ENCODE data around the gene SSBP4. TPM values are rescaled to one million over a fixed set of nuclear protein-coding genes. Genes with fewer than 3 reads are reported as not detected.

SSBP4 gene
- total RNA-seq, 1 donor from 2014 or later = 24.8 TPM

DNA sequence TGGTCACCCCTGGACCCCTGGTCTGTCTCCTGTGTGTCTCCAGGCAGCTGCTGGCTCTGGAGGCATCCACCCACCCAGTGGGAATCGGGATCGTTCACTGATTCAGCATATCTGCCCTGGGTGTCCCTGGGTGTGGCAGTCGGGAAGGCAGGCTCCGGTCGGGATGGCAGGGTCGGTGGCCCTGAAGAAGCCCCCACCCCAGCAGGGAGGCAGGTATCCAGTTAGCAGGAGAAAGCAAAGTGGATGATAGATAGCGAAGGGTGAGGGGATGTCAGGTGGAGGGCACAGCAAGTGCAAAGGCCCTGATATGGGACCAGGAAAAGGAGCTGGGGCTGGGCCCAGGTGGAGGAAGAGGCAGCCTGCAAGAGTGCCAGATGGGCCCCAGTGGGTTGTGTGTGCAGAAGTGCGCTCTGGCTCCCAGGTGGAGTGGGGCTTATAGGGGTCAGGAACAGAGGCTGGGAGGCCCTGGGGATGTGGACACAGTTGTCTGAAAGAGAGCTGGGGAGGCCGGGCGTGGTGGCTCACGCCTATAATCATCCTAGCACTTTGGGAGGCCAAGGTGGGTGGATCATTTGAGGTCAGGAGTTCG, 2.3 kb downstream of the SSBP4 start:
- no peak for DNase-seq

DNA sequence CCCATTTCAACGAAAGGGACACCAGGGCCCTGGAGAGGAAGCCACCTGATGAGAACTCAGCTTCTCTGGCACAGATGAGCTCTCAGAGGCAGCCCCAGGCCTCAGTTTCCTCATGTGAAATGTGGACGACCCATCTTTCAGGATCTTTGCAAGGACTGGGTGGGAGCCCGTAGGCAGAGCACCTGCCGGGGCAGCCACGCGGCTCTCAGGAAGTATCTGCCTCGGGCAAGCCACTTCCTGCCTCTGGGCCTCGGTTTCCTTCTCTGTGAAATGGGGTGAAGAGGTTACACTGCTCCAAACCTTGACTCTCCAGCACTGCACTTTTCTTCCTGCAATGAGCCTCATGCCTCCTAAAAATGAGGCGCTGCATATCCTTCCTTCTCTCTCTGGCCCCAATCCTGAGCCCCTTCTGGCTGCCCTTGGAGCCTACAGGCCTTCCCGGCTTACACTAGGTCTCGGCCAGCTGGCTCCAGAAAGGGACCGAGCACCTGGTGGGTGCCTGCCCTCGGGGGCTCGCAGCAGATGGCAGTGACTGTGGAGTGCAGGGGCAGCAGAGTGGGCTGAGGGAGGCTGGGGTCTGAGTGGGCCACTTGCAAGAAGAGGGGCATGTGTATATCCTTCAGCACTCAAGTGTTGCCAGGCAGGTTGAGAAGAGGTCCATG, 3.5 kb downstream of the SSBP4 start:
- no peak for DNase-seq

DNA sequence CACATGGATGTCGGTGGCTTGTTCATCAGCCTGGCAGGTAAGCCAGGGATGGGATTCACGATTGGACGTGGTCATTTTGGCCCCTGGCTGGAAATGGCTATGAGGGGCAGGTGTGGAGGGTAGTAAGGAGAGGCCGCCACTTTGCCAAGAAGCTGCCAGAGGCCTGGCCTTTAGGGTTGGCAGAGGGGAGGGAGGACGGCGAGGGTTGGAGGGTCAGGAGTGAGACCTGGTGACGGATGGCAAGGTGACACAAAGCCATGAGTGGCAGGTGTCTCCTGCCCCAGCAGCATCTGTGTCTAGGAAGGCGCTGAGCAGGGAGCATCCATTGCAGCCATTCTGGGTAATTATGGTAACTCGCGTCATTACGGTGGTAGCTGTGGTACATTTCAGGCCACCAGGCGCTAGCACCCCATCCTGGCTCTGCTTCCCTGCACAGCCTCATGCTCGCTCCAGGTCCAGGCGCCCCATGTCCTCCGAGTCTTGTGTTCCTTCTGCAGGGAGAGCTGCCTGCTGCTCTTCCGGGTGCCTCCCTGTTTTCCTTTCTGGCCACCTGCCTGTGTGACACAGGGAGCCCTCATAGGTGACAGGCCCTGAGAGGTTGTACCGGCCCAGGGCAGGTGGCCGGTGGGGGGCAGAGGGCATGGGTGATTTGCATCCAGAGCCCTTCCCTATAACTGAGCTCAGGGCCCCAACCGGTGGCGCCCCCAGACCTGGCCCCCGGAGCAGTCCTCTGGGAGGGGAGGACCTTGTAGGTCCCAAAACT, 4.2 kb downstream of the SSBP4 start:
- no peak for DNase-seq

DNA sequence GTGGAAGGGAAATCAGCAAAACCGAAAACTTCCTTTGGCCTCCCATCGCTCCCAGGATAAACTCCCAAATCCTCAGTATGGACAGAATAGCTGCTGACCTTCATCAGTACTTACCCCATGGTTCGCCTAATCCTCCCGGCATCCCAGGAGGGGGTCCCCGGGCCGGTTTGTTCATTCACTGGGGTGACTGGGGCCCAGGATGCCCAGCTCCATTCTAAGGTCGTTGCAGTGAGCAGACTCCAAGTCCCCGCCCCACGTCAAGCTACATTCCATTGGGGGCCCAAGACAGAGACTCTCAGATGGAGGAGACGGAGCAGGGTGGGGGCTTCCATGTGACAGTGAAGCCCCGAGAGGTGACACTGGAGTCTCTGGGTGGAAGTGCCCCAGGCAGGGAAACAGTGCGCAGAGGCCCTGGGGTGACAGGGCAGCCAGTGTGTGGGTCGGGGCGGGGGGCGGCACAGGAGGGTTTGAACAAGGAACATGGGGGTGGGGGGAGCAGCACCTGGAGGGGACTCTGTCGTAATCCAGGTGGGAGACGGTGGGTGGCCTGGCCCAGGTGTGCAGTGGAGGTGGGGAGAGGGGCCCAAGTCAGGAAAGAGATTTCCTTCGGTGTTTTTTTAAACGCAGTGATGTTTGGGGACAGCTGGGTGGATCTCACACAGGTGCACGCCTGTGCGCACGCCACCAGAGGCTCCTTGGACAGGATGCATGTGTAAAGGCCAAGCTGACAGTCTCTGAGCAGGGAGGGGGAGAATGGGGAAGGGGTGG, 5.1 kb downstream of the SSBP4 start:
- DNase-seq = no peak

DNA sequence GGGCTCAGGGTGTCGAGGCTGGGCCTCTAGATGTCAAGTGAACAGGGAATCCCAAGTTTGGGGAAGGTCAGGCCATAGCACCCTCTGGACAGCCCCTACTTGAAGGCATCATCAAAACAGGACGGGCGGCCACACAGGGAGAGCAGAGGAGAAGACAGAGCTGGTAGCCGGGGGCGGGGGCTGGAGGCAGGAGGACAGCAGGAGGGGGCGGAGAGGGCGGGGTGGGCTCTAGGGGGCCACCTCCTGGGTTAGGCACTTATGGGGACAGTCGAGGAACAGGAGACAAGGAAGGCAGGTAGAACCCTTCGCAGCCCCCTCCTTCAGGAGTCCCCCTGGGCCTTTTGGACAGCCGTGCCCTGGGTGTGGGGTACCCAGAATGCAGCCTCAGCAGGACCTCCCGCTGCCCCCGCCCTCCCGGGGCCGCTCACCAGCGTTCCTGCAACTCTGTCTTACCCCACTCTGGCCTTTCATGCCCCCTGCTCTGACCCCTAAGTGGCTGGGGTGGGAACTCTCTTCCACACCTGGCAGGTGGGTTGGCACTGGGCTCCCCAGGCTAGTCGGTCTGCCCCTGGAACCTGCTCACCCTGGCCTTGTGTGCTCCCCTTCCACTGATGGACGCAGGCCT, 5.8 kb downstream of the SSBP4 start:
- no peak for DNase-seq

DNA sequence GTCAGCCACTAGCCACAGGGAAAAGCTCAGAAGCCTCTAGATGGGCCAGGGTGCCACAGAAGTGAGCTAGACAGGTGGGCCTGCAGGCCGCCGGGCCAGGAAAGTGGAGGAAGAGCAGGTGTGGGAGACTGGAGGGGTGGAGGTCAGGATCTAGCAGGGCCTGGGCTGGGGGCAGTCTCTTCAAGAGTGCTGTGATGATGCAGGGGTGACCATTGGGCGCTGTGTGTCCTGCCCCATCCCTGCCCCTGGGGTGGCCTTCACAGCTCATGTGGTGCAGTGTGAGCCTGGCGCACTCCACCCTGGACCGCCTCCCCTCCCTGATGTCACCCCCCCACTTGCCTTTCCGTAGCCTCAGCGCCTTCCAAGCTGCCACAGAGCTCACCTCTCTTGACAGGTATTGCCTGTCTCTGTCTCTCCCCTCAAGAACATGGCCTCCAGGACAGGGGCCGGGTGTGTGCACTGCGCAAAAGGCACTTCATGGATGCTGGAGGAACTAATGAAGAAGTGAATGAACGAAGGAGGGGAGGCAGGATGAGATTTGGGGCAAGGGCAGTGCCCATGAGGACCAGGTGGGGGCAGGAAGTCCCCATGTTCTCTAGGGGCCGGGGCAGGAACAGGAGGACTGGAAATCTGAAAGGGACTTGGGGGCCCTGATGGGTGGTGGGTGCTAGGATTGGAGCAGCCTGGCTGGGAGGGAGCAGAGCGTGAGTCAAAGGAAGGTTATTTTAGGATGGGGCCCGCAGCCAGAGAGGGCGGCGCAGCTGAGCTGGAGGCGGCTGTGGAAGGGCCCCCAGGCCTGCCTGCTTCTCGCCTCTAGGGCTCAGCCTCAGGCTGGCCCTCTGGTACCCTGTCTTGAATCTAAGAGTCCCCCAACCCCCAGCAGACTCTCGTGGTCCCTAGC, 6.6 kb downstream of the SSBP4 start:
- no peak for DNase-seq

DNA sequence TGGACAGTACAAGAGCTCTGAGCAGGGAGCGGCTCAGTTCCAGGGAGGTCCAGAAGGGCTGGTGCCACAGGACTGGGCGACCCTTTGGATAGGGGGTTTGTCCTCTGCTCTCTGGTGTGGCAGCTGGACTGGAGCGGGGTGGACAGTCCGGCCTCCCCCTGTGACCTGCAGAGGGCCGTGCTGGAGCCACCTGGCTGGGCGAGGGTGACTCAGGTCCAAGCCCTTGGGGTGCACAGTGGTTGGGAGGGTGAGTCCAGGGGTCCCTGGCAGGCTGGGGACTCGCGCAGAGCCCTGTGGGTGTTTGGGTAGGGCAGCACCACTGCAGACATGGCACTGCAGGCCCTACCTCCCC, 7.2 kb downstream of the SSBP4 start:
- no peak for DNase-seq

DNA sequence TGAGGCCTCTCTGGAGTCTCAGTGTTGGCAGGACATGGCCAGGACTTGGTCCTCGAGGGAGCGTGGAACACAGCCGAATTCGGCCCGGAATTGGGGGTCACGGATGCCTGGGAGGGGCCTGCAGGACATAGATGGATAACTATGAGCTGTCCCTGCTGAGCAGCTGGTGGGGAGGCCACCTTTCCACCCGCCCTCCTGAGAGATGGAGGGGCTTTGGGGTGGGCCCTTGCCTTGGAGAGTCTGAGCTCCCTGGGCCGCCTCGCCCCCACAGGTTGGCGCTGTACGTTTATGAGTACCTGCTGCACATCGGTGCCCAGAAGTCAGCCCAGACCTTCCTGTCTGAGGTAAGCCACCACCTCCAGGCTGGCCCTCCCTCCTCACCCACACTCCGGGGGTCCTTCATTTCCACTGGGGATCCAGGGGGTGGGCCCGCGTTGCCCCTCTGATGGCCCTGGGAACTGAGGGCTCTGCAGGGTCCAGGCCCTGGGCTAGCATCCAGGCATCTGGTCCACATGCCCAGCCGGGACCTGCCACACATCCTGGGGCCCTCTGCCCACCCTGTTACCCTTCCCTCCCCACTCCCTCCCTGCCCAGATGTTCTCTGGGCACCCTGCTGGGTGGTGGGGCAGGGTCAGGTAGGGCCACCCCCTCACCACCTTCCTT, 8.0 kb downstream of the SSBP4 start:
- DNase-seq = no peak

DNA sequence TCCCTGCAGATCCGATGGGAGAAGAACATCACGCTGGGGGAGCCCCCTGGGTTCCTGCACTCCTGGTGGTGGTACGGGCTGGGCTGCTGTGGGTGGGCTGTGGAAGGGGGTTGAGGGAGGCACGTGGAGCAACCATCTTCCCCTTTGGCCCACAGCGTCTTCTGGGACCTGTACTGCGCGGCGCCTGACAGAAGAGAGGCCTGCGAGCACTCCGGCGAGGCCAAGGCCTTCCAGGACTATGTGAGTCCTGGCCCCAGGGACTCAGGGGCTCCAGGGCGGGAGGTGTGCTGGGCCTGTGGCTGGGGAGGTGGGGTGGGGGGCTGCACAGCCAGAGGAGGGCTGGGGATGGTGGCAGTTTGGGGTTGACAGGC, 8.5 kb downstream of the SSBP4 start:
- no peak for DNase-seq

DNA sequence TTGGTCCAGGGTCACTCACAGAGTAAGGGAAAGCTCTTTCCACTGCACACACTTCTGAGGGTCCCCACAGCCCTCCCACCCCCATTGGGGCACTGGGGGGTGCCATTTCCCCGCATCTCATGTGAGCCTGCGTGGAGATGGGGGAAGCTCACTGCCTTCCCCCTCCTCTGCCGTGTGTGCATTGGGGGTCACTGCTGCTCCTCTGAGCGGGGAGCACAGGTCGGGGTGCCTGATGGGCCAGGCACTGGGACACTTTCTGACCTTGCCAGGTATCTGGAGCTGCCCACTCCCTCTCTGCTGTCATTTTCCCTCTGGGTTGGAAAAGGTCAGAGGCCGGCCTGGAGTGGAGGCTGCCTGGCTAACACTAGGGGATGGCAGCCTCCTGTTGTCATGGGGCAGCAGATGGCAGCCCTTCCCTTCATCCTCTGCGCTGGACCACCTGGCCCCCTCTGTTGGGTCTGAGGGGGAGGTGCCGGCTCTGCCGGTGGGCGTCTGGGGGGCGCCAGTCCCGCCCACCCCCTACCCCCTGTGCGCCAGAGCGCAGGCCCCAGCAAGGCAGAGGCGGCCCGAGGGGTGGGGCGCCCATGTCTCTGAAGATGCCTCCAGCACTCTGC, 9.1 kb downstream of the SSBP4 start:
- DNase-seq = no peak

DNA sequence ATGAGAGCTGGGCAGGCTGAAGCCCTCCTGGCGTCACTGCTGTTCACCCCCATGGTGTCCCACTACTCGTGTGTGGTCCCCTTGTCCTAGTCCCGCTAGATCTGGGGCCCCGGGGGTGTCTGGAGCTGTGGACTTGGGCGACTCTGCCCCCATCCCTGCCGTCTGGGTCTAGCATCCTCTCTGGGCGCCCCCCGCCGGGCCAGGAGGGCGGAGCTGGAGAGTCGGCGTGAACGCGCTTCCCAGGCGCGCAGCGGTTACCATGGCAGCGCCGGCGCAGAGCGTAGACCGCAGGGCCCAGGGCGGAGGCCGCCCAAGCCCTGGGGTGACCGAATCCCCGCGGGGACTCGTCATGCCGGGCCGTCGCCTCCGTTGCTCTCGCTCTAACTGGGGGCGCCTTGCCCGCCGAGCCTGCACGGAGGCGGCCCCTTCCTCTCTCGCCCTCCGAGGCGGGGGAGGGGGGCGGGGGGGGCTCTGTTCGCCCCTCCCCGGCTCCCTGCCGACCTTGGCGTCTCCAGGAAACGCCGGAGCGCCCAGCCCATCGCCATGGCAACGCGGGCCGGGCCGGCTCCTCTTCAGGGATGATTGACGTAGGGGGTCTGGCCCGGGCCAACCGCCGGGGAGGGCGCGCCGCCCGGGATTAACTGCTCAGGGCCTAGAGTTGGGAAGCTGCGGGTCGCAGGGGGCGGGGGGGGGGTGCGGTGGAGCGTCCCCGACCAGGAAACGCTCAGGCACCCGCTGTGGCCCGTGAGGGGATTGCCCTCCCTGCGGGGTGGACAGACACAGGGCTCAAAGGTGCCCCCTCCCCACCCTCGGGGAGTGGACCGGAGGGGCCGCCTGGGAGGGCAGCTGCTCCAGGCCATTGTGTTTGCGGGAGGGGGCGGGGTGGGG, 9.8 kb downstream of the SSBP4 start:
- DNase-seq = peak; percentile 81

DNA sequence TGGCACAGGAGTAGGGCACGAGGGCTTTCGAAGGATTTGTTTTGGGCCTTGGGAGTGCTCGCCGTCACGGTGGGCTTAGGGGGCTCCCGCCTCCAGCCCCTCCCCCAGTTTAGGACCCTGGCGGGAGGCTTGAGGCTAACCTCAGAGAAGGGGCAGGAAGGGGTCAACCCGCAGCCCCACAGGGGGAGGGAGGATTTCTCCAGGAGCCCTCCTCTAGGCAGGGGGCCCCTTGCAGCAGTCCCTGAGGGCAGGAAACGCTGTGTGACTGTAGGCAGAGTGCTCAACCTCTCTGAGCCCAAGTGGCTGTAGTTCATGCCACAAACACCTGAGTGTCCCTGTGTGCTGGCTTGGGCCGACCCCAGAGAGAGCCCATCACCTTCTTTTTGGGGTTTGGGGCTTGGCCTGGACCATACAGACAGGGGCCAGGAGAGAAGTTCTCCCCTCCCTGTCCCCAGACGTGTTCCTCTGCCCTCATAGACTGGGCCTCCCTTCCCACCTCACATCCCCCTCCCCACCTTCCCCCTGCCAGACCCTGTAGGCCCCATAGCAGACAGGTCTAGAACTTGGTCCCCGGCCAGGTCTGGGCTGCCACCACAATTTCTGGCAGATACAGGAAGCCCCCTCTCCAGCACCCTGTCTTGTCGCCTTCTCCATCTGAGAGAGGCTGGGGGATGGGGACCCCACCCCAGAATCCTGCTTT, 10.7 kb downstream of the SSBP4 start:
- DNase-seq = no peak

DNA sequence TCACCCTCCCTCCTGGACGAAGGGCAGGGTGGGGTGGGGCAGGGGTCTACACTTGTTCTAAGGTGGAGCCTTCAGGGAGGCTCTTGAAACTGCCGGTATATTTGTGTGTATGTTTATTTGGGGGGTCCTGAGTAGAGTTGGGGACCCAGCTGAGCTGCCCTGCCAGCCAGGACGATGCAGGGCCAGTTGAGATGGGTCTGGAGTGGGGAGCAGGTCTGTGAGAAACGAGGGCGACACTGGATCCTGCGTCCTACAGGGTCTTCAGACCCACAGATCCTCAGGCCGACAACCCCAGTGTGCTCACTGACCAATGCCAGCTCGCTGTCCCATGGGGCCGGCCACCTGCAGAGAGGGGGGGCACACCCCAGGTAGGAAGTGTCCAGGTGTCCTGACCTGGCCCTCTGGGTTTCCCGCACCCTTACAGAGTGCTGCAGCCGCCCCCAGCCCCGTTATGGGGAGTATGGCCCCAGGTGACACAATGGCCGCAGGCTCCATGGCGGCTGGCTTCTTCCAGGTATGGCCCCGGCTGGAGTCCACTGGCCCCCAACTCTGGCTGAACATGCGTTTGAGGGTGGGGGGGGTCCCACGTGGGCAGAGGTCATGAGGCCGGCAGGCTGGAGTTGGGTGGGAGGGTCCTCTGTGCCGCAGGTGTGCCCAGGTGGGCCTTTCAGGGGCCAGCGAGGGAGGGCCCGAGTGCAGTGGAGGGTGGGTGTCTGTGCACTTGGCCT, 11.4 kb downstream of the SSBP4 start:
- DNase-seq = no peak

DNA sequence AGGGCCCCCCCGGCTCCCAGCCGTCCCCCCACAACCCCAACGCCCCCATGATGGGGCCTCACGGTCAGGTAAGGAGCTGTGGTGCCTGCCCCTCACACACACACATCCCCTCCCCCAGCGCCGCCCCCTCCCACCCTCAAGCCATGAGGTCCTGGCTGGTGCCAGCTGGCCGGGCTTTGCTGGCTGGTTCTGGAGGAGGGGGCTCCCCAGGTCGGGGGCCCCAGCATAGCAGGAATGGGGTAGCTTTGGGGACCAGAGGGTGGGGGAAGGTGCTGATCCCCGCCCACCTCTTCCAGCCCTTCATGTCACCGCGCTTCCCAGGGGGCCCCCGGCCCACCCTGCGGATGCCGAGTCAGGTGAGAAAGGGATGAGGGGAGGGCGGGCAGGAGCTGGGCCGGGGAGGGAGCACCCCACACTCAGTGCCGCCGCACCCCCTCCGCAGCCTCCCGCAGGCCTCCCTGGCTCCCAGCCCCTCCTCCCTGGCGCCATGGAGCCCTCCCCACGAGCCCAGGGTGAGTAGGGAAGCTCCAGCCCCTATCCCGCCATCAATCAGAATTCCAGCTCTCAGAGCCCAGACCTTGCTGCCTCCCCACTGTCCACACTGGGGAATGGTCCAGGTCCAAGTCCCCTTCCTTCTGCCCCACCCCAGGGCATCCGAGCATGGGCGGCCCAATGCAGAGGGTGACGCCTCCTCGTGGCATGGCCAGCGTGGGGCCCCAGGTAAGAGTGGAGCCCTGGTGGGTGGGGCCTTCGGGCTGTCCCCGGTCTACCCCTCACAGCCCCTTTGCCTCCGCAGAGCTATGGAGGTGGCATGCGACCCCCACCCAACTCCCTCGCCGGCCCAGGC, 12.4 kb downstream of the SSBP4 start:
- DNase-seq = no peak

DNA sequence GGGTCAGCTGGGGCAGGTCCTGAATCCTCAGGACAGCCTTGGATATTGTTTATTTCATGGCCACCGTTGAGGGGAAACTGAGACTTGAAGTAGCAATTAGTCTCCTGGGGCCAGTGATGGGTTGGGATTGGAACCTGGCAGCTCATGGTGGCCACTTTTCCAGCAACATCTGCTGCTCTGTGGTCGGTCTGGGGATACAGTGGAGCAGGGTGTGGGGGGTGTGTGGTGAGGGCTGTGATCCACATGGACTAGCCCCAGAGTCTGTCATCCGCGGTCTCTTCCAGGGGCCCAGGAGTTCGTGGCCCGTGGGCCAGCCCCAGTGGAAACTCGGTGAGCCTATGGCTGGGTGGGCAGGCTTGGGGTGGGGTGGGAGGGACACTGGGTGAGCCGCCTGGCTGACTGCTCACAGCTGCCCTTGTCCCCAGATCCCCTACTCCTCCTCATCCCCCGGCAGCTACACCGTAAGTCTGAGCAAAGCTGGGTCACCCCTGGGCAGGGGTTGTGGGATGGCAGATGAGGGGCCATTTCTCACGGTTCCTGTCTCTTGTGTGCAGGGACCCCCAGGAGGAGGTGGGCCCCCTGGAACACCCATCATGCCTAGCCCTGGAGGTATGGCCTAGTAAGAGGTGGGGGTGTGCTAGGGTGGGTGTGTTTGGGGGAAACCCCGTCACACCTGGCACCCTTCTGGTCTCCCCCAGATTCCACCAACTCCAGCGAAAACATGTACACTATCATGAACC, 13.2 kb downstream of the SSBP4 start:
- no peak for DNase-seq

DNA sequence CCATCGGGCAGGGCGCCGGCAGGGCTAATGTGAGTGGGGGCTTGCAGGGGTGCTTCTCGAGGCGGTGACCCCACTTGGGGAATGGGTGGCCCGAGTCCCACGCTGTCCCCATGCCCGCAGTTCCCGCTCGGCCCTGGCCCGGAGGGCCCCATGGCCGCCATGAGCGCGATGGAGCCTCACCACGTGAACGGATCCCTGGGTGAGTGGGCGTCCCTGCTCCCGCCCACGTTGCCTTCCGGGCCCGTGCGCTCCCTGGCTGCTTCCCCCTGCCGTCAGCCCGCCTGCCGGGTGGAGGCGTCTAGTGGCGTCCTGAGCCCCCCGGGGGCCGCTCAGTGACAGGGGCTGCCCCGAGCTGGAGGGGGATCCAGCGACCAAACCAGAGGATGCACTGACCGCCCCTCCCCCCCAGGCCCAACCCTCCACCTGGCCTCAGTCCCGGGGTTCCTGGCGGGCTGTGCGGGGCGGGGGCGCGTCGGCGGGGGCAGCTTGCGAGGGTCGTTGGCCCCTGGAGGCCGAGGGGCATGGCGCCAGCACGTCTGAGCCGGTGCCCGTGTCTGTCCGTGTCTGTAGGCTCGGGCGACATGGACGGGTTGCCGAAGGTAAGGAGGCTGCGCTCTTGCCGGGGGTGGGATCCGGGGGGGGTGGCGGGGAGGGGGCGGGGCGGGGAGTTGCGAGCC, 14.0 kb downstream of the SSBP4 start:
- DNase-seq = no peak
